AG09319 (cell line): ENCODE measurements around the gene RAI2.

ENCODE experiments used
- DNase-seq: peaks from one replicate; pipeline ENCODE4 v3.0.0-alpha.2; 2010; ENCODE audit warnings: low read depth; ENCODE audit errors: extremely low read depth
- CTCF ChIP-seq: IDR thresholded peaks from 2 replicates; pipeline ENCODE4 v1.5.1; 2011; ENCODE audit warnings: low read depth, mild to moderate bottlenecking, inconsistent platforms, low read length, moderate library complexity

RAI2 gene

GRCh38 chrX:17768997-17769396 lies 92.1 kb downstream of the RAI2 start:
- no peak for TF ChIP-seq CTCF
- DNase-seq, result no peak

GRCh38 chrX:17767734-17768133 lies 93.4 kb downstream of the RAI2 start:
- no peak for DNase-seq
- no peak for TF ChIP-seq CTCF

- TF ChIP-seq CTCF, result no peak
- DNase-seq, result no peak
These were observed 101.1 kb downstream of the RAI2 start for GRCh38 chrX:17759990-17760389.

GRCh38 chrX:17758382-17758781 lies 102.7 kb downstream of the RAI2 start:
- no peak for TF ChIP-seq CTCF
- no peak for DNase-seq

- DNase-seq, result no peak
- TF ChIP-seq CTCF, result no peak
These were observed 110.7 kb downstream of the RAI2 start for GRCh38 chrX:17750436-17750835.
